HG02798 (cell line): ENCODE data around the gene SDK1.

Experiments
- ATAC-seq: cut with Tn5 transposase; IDR thresholded peaks from one replicate; pipeline ENCODE4 v1.9.1; 2021; ENCODE audit warnings: mild to moderate bottlenecking; ENCODE audit not compliant: unreplicated experiment, poor library complexity

The SDK1 gene

GRCh38 chr7:3991731-3992231 is 690.7 kb downstream of the SDK1 start:
- ATAC-seq = no peak

DNA sequence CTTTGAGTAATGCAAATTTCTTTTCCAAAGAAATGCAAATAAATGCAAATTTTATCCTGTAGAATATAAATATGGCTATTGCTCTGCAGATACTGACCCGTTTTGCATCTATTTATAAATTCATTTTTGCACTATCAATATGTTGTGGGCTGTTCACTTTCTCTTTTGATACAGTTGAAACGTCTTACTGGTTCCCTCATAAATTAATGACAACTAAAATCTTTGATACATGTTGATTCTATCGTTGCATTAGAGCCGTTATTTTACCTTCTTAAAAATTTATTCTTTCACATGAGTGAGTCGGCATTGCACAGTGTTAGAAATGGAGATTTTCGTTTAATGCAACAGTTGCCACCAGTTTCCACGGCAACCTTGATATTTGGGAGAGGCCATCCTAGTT is 691.8 kb downstream of the SDK1 start:
- ATAC-seq = no peak

GRCh38 chr7:3994764-3995163 is 693.7 kb downstream of the SDK1 start:
- no peak for ATAC-seq

- ATAC-seq = no peak
These were observed 694.1 kb downstream of the SDK1 start for GRCh38 chr7:3995187-3995586.

- ATAC-seq = no peak
These were observed 697.0 kb downstream of the SDK1 start for GRCh38 chr7:3998060-3998459.

DNA sequence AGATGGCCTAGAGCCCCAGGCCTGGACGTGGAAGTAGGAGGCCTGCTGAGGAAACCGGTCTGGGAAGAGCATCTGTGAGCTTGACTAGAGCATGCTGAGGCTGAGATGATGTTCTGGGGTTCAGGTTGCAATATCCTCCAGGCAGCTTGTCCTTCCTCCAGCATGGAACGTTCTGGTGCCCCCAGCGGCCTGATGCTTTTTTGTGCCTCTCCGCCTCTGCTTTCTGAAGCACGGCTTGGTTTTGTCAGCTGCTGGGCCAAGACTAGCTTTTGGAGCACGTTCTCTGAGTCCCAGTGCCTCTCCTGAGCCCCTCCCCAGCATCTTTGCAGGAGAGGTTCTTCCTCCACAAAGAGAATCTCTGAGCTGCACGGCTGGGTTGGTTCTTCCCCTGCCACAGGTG is 699.1 kb downstream of the SDK1 start:
- no peak for ATAC-seq

GRCh38 chr7:4000934-4001333 is 699.9 kb downstream of the SDK1 start:
- ATAC-seq = no peak

GRCh38 chr7:4001742-4002141 is 700.7 kb downstream of the SDK1 start:
- ATAC-seq = no peak

DNA sequence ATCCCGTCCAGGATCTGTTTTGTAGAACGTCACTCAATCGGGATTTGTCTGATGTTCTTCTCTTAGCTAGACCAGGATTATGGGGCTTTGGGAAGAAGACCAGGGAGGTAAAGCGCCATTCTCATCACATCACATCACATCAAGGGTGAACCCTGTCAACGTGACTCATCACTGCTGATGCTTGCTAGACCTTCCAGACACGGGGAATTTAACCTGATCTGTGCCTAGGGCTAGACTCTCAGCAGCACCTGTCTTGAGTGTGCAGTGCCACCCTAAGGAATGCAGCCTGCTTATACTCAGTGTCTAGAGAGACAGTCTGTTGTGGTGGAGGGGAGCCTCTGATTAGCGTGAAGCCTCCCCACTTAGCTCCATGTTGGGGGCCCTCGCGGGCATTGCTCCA is 702.5 kb downstream of the SDK1 start:
- no peak for ATAC-seq

- ATAC-seq = no peak
These were observed 705.6 kb downstream of the SDK1 start for GRCh38 chr7:4006687-4007086.

DNA sequence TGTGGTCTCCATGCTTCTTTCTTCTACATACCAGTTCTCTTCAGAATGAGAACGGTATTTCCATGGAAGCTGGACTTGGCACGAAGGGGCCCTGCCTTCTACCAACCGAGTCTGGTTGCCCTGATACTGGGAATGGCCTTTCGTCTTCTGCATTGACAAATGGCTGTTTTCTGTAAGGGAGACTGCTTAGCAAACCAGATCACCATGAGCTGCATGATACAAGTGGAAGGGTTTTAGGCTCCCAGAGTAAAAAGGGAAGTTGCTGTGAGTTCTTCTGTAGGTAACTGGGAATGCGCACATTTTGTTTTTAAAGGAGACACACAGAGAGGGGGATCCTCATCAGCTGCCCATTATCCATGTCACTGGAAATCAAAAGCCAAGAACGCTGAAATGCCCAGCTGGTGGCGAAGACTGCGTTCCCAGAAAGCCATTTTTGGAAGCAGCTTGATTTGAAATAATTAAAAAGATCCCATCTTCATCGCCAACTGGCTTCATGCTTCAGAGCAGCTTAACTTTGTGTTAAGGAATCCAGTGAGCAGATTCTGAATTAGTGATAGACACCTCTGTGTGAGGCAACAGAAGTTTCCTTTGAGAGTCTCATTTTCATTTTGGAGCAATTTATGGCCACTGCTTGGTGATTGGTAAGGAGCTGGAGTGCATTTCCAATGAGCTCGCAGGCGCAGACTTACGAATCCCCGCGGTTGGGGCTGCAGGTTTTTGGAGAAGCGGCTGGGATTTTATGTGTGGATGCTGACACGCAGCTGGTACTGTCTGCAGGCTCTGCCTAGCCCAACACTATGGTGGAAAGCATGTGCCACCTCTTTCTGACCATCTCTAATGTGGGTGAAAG is 708.4 kb downstream of the SDK1 start:
- no peak for ATAC-seq

- ATAC-seq = no peak
These were observed 709.1 kb downstream of the SDK1 start for GRCh38 chr7:4010061-4010605.

GRCh38 chr7:4010923-4011656 is 710.0 kb downstream of the SDK1 start:
- ATAC-seq = no peak

DNA sequence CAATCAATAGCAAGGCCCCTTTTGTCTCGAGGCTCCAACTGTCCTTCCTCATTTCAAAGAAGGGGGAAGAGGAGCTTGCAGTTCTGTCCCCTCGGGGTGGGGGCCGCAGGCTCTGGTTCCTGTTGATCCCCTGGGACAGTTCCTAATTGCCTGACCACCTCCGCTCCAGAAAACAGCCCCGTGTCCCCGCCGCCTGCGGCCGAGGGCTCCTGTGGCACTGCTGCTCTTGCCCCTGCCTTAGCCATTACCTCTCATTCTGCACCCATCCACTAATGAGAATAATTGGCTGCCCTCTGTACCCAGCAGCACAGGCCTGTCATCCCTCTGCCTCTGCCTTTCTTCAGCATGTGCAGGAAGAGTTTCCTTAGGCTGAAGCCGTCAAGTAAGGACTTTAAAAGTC is 712.7 kb downstream of the SDK1 start:
- no peak for ATAC-seq

- no peak for ATAC-seq
These were observed 713.4 kb downstream of the SDK1 start for GRCh38 chr7:4014346-4015050.

- ATAC-seq = no peak
These were observed 714.3 kb downstream of the SDK1 start for GRCh38 chr7:4015371-4015770.

- no peak for ATAC-seq
These were observed 714.9 kb downstream of the SDK1 start for GRCh38 chr7:4015996-4016395.

GRCh38 chr7:4017081-4017480 is 716.0 kb downstream of the SDK1 start:
- no peak for ATAC-seq

- ATAC-seq = no peak
These were observed 716.7 kb downstream of the SDK1 start for GRCh38 chr7:4017785-4018184.

DNA sequence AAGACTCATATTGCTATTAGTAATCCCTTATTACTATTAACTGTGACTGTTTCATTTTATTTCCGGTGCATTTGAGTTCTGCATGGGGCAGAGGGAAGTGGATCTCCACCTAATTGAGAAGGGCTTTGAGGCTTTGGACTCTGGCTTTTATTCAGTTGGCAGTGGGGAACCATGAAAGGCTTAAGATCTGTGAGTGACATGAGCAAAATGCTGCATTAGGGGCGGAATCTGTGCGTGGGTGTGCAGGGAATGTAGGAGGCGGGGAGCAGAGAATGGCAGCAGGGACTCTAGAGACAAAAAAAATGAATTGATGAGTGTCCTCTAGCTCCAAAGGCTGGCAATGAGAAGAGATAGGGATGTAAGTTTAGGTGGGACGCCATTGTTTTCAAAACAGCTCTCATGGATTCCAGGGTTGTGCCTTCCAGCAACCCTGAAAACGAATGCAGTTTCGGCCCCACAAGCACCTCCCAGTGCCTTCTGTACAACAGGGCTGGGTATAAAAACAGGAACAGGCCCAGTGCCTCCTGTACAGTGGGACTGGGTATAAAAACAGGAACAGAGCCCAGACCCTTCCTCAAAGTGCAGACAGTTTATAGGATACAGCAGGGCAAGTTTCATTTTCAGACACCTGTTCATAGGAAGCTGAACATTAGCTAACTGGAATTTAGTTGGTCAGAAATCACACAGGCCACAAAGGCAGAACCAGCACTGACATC is 717.7 kb downstream of the SDK1 start:
- no peak for ATAC-seq
